Heart right ventricle (tissue), 16 donors: ENCODE measurements around the gene TTC16. TPM values are rescaled to one million over a fixed set of nuclear protein-coding genes. Genes with fewer than 3 reads are reported as not detected.

Experiments used
- ATAC-seq, 8 donors: fragments of 200-7000 bp; cut with Tn5 transposase; one replicate each; pipeline ENCODE4 v1.9.1; 2020; ENCODE audit warnings: mild to moderate bottlenecking in 8 of 8, moderate library complexity in 8 of 8, moderate number of reproducible peaks in 1 of 8
- DNase-seq, 2 donors: peaks; one replicate each; pipeline ENCODE4 v3.0.0-alpha.2; 2020
- H3K27ac ChIP-seq, 10 donors: fragments of 200-600 bp; sonication (generic) in 2 of 10; one replicate each; pipeline versions ENCODE4 v1.5.0 to v1.8.0; 2020 to 2022; ENCODE audit warnings: mild to moderate bottlenecking in 3 of 10
- H3K27me3 ChIP-seq, 7 donors: fragments of 200-600 bp; one replicate each; pipeline ENCODE4 v1.8.0; 2021 to 2022; ENCODE audit warnings: mild to moderate bottlenecking in 2 of 7
- H3K36me3 ChIP-seq, 9 donors: fragments of 200-600 bp; sonication (generic) in 1 of 9; one replicate each; pipeline versions ENCODE4 v1.5.0 to v1.8.0; 2020 to 2022; ENCODE audit warnings: mild to moderate bottlenecking in 2 of 9
- H3K4me1 ChIP-seq, 9 donors: fragments of 200-600 bp; sonication (generic) in 1 of 9; one replicate each; pipeline versions ENCODE4 v1.5.0 to v1.8.0; 2020 to 2022; ENCODE audit warnings: mild to moderate bottlenecking in 4 of 9
- H3K4me3 ChIP-seq, 10 donors: fragments of 200-600 bp; sonication (generic) in 2 of 10; one replicate each; pipeline versions ENCODE4 v1.5.0 to v1.8.0; 2020 to 2022; ENCODE audit warnings: mild to moderate bottlenecking in 7 of 10, moderate library complexity in 2 of 10
- H3K9me3 ChIP-seq, 11 donors: fragments of 200-600 bp in 10 of 11; sonication (generic) in 2 of 11; one replicate each; pipeline versions ENCODE4 v1.5.0 to v1.8.0; 2013 to 2022; ENCODE audit warnings: mild to moderate bottlenecking in 2 of 11, control low read depth in 1 of 11, moderate library complexity in 1 of 11
- CTCF ChIP-seq, 9 donors: fragments of 200-600 bp; sonication (generic) in 2 of 9; IDR thresholded peaks; one replicate each; pipeline versions ENCODE4 v1.5.0 to v1.8.0; 2021 to 2022; ENCODE audit warnings: antibody characterized with exemption in 9 of 9, mild to moderate bottlenecking in 5 of 9, moderate library complexity in 1 of 9
- WGBS, 2 donors: extraction: QIAGEN DNeasy Blood & Tissue Kit; methylation state at CpG; one replicate each; pipeline ENCODE4 v1.1.7; 2013; ENCODE audit warnings: inconsistent platforms in 1 of 2; 5-methylcytosine and 5-hydroxymethylcytosine counted together
- intact Hi-C, 10 donors: fragments of 100-400 bp; cut with DNase I; formaldehyde crosslinking; loops; one replicate each; pipeline versions ENCODE4 v1.11.1 to v1.14.2; 2022
- polyA plus RNA-seq, 2 donors: library from polyadenylated mRNA; stranded (reverse); fragments of 200-250 nt; gene quantifications; one replicate each; pipeline ENCODE4 v1.2.3, GENCODE V29; 2013
- total RNA-seq, 10 donors: library from RNA; stranded (reverse); fragmentation: NEBNext Ultra II Directional in 3 of 10; extraction: Animal tissue kit (Norgen Biotek cat#: 25700) in 3 of 10; gene quantifications; one replicate each; pipeline versions ENCODE4 v1.2.1 to v1.2.4, GENCODE V29; 2021 to 2023
- donor health status: Arrhythmogenic right ventricular cardiomyopathy.
- donor health status: ischemic (EF 13 %, LVEDD 7.1; RV severe dilation, severe dysfunction).
- donor health status: healthy with polysubstance abuse.
- donor health status: DM: no; HTN: yes; CAD: no.
- donor health status: DM: no; HTN: no; CAD: no.
- donor health status: ischemic (EF 25% LVEDD 6.9; RV normal size, moderate dysfunction).
- donor health status: ischemic (EF 25% LVEDD 5.7; RV mildly dilated, moderate dysfunction).
- donor health status: healthy.
- donor health status: DM: yes; HTN: yes; CAD: no.
- donor health status: Ischemic cardiomyopathy.
- donor health status: ischemic (EF 35%, LVEDD 5.7; RV mildly dilated, moderate dysfunction).
- donor health status: nonischemic (EF 11% LVEDD 7.7; RV severe dilation, severe dysfunction).
- donor health status: DM: yes; HTN: yes; CAD: no.
- donor health status: PGD.
- donor health status: ischemic (EF 29% LVEDD 5.4; RV normal size, mild dysfunction).
- donor health status: nonischemic (EF 23%, LVEDD 6.1; RV moderate dilation, normal function).

The TTC16 gene
- total and polyA plus RNA-seq, 12 donors, result 0.04 to 1.4 (median 0.32) TPM; not detected in 1

- H3K27me3 ChIP-seq, result no peaks in the 10 kb centered on the region
- H3K27ac ChIP-seq, result no peak overlapping the region
- WGBS, 2 donors, result 93% methylated on average over 8 of the region's 8 CpGs
- ATAC-seq, result no peak
- no peak overlapping the region for H3K4me3 ChIP-seq
- no peak for TF ChIP-seq CTCF (IDR thresholded peaks at IDR 0.05)
- H3K9me3 ChIP-seq, result no peaks in the 10 kb centered on the region
- peaks cover 0 to 4% (median 3%) of the 10 kb centered on the region in 9 donors for H3K4me1 ChIP-seq
- no peaks in the 10 kb centered on the region for H3K36me3 ChIP-seq
- no peak for DNase-seq
- intact Hi-C loops, result no loop called here
These were observed 6.8 kb upstream of the TTC16 start for GRCh38 chr9:127708952-127709587.

- intact Hi-C loops, result no loop called here
- Histone ChIP-seq H3K27ac (no peak overlapping the region), H3K36me3 (no peaks in the 10 kb centered on the region), H3K27me3 (no peaks in the 10 kb centered on the region), H3K4me3 (no peak overlapping the region), H3K9me3 (no peaks in the 10 kb centered on the region), H3K4me1 (peaks cover 3 to 16% (median 11%) of the 10 kb centered on the region in 9 donors)
- 93 to 94% methylated on average over 10 of the region's 10 CpGs for WGBS, 2 donors
- no peak for TF ChIP-seq CTCF (IDR thresholded peaks at IDR 0.05)
- DNase-seq, result no peak
- ATAC-seq, result no peak
These were observed 5.6 kb upstream of the TTC16 start for GRCh38 chr9:127710204-127710783.

GRCh38 chr9:127711226-127711701 is 4.6 kb upstream of the TTC16 start:
- Histone ChIP-seq H3K9me3 (no peaks in the 10 kb centered on the region), H3K27ac (no peak overlapping the region), H3K4me3 (no peak overlapping the region), H3K27me3 (no peaks in the 10 kb centered on the region), H3K36me3 (no peaks in the 10 kb centered on the region), H3K4me1 (peaks cover 4 to 20% (median 15%) of the 10 kb centered on the region in 9 donors)
- DNase-seq, result no peak
- intact Hi-C loops, result no loop called here
- 77 to 84% methylated on average over 9 of the region's 9 CpGs for WGBS, 2 donors
- no peak for ATAC-seq
- no peak for TF ChIP-seq CTCF (IDR thresholded peaks at IDR 0.05)

GRCh38 chr9:127711831-127712274 is 4.0 kb upstream of the TTC16 start:
- TF ChIP-seq CTCF (IDR thresholded peaks at IDR 0.05), result no peak
- ATAC-seq, result no peak
- Histone ChIP-seq H3K36me3 (no peaks in the 10 kb centered on the region), H3K27me3 (no peaks in the 10 kb centered on the region), H3K4me3 (no peak overlapping the region), H3K27ac (no peak overlapping the region), H3K4me1 (peaks cover 4 to 23% (median 18%) of the 10 kb centered on the region in 9 donors), H3K9me3 (no peaks in the 10 kb centered on the region)
- no peak for DNase-seq
- intact Hi-C loops, result no loop called here
- WGBS, 2 donors, result 84 to 86% methylated on average over 11 of the region's 11 CpGs
